Measurements from ENCODE around the gene CUL9.

Gene CUL9

GRCh38 chr6:43172104-43173007, 9.6 kb upstream of the CUL9 start:
- peak in 1 of 2 donors; percentile 47 for DNase-seq (ENCODE audit: low read depth in 2 of 2)

- DNase-seq (ENCODE audit: low read depth in 2 of 2) = no peak
These were observed 8.3 kb upstream of the CUL9 start for GRCh38 chr6:43173591-43174262.

GRCh38 chr6:43174263-43175112, 7.5 kb upstream of the CUL9 start:
- DNase-seq (ENCODE audit: low read depth in 2 of 2) = peak; percentile 93 to 97

- no peak for DNase-seq (ENCODE audit: low read depth in 2 of 2)
These were observed 6.1 kb upstream of the CUL9 start for GRCh38 chr6:43175676-43176422.

GRCh38 chr6:43176423-43176786, 5.6 kb upstream of the CUL9 start:
- no peak for DNase-seq (ENCODE audit: low read depth in 2 of 2)

GRCh38 chr6:43178150-43178549, 3.8 kb upstream of the CUL9 start:
- DNase-seq (ENCODE audit: low read depth in 2 of 2) = no peak

GRCh38 chr6:43178951-43179830, 2.8 kb upstream of the CUL9 start:
- DNase-seq (ENCODE audit: low read depth in 2 of 2) = no peak

GRCh38 chr6:43180058-43180457, 1.9 kb upstream of the CUL9 start:
- no peak for DNase-seq (ENCODE audit: low read depth in 2 of 2)

- DNase-seq (ENCODE audit: low read depth in 2 of 2) = no peak
These were observed 1.0 kb upstream of the CUL9 start for GRCh38 chr6:43180985-43181384.

- no peak for DNase-seq (ENCODE audit: low read depth in 2 of 2)
These were observed 415 bp upstream of the CUL9 start for GRCh38 chr6:43181621-43181941.

GRCh38 chr6:43183441-43183840, 1.4 kb downstream of the CUL9 start:
- DNase-seq (ENCODE audit: low read depth in 2 of 2) = no peak

- no peak for DNase-seq (ENCODE audit: low read depth in 2 of 2)
These were observed 2.4 kb downstream of the CUL9 start for GRCh38 chr6:43184268-43184985.

GRCh38 chr6:43185391-43185985, 3.5 kb downstream of the CUL9 start:
- DNase-seq (ENCODE audit: low read depth in 2 of 2) = no peak

GRCh38 chr6:43186019-43186418, 4.0 kb downstream of the CUL9 start:
- no peak for DNase-seq (ENCODE audit: low read depth in 2 of 2)

GRCh38 chr6:43186706-43187105, 4.7 kb downstream of the CUL9 start:
- no peak for DNase-seq (ENCODE audit: low read depth in 2 of 2)

GRCh38 chr6:43187821-43188220, 5.8 kb downstream of the CUL9 start:
- DNase-seq (ENCODE audit: low read depth in 2 of 2) = no peak

GRCh38 chr6:43188426-43188825, 6.4 kb downstream of the CUL9 start:
- DNase-seq (ENCODE audit: low read depth in 2 of 2) = no peak

GRCh38 chr6:43189776-43190304, 7.8 kb downstream of the CUL9 start:
- no peak for DNase-seq (ENCODE audit: low read depth in 2 of 2)

- DNase-seq (ENCODE audit: low read depth in 2 of 2) = no peak
These were observed 10.9 kb downstream of the CUL9 start for GRCh38 chr6:43192911-43193310.

Measured in stimulated activated CD8-positive, alpha-beta memory T cell treated with anti-CD3 and anti-CD28 coated beads, Interleukin-7, amount 100 ng/mL, for 4 hours (primary cell).